HG03064 (cell line): ENCODE data around the gene UBL4B.

Source experiments
- ATAC-seq: cut with Tn5 transposase; IDR thresholded peaks from one replicate; pipeline ENCODE4 v1.9.1; 2021; ENCODE audit warnings: low read depth; ENCODE audit not compliant: unreplicated experiment

UBL4B gene

GRCh38 chr1:110112656-110113055 lies 413 bp downstream of the UBL4B start:
- no peak for ATAC-seq

GRCh38 chr1:110113551-110113950 lies 1.3 kb downstream of the UBL4B start:
- ATAC-seq = no peak

DNA sequence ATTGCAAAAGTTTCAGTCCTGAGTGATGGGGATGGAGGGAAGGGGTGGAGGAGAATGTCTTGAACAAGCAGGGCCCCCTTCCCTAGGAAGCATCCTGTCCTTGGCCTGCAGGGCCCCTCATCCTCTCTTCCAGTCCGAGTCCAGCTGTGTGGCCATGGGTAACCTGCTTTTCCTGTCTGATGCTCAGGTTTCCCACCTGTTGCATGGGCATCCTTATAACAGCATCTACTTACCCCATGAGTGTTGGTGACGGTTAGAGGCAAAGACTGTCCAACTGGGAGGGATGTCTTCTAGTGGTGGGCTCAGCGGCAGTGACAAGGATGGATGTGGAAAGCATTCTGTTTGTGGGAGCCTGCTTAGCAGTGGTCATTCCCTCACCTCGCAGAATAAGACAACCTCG lies 1.9 kb downstream of the UBL4B start:
- ATAC-seq = no peak

DNA sequence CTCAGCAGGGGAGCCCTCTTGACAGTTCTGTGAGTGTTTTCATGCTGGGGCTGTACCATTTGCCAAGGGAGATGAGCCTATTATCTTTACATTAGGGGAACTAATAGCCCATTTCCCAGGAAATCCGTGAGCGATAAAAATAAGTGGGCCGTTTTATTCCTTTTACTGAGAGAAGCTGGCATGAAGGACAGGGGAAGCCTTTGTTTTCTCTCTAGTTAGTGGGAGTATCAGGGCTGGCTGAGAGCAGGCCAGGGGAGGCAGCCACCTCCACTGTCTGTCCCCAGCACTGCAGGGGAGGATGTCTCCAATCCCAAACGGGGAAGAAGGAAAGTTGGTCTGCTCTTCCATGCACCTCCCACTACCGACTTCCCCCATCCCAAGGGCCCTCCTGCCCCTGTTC lies 2.5 kb downstream of the UBL4B start:
- no peak for ATAC-seq

DNA sequence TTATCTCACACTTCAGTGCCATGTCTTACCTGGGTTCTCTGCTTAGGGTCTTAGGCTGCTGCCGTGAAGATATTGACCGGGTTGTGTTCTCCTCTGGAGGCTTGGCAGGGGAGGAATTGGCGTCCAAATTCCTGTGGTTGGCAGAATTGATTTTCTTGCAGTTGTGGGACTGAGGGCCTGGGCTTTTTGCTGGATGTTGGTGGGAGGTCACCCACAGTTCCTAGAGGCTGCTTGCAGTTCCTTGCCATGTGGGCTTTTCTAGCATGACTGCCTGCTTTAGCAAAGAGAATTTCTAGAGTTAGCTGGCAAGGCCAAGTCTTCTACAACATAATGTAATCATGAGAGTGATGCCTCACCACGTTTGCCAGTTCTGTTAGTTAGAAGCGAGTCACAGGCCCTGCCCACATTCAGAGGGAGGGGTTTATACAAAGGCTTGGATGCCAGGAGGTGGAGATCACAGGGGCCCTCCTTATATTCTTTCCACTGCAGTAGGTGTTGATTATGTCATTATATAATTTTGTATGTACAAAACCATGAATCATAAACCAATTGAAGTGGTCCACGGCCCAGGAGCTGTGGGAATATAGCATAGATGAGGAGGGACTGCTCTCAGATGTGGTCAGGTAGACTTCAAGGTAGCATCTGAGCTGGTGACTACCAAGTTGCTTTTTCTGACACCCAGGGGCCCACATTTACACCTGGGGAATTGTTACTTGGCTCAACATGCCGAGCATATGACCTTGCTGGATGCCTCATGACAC lies 6.6 kb downstream of the UBL4B start:
- ATAC-seq = no peak

DNA sequence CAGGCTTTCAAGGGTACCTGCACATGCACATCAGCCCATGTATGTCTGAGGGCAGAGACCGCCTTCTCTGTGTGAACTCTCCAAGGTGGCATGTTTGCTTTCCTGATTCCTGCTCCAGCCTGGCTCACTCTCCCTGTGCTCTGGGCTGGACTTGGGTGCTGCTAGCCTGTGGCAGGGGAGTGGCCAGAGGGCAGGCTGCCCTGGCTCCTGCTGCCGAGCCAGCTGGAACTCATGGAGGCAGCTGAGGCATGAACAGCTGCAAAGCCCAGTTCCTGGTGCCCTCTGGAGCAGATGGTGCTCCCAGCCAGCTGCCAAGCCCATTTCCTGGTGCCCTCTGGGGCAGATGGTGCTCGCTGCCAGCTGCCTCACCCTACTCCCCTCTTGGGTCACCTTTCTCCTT lies 7.6 kb downstream of the UBL4B start:
- ATAC-seq = no peak

DNA sequence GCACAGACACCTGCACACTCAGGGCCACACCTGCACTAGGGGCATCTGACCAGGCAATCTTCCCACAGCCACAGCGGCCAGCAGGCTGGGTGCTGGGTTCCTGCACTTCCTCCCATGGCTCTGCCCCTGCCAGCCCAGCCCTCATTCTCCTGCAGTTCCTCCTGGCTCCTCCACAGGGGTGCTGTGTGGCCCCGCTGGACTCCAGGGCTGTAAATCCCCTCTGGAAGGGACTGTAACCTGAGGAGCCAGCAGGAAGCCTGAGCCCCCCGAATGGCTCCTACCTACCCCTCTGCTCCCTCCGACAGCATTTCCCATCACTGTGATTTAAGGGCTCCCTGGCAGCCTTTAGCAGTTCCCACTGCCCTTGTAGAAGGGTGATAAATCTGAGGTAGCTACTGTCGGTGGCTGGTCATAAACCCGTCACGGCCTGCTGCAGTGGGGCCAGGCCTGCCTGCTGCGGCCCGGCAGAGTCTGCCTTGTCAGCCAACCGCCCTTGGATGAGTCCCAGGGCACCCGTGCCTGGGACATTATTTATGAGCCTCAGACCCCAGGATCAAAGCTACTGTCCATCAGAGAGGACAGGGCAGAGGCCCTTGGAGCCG lies 8.8 kb downstream of the UBL4B start:
- no peak for ATAC-seq

GRCh38 chr1:110123224-110123623 lies 11.0 kb downstream of the UBL4B start:
- ATAC-seq = no peak

- no peak for ATAC-seq
Measured at GRCh38 chr1:110125810-110126209, 13.6 kb downstream of the UBL4B start.

DNA sequence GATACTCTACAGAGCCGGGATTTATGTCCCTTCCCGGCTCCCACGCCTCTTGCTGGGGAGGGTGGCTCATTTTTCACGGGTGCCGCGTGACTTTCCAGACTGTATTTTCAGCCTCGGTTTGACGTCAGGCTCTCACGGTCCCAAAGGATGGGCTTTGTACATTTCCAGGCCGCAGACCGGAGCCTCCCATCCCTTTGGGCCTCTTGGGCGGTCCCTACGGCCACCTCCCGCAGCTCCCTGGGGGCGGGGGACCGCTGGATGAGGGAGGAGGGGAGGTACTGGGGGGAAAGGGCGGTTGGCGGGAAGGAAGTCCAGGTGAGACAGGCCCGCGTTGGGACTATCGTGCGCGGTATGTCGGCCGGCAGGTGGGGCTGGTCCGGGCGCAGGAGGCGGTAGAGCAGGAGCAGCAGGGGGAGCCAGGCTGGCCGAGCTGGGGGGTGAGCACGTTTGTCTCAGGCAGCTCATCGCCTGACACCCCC lies 17.9 kb downstream of the UBL4B start:
- no peak for ATAC-seq

DNA sequence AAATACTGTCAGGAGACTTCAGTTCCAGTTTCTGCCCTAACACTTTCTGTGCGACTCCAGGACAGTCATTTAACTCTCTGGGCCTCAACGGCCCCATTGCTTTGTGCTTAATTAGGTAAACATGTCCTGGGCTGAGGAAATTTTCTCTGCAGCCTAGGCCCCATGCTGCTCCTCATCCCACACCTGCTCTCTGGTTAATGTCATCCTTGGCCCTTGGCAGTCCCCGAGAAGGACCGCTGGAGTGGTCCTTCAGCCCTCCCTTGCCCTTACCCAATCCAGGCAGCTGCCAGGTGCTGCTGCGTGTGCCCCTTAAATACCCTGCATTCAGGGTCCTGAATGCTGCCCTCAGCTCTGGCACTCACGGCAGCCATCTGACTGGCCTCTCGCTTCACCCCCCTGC lies 18.7 kb downstream of the UBL4B start:
- ATAC-seq = no peak

- ATAC-seq = no peak
Measured at GRCh38 chr1:110132682-110133081, 20.4 kb downstream of the UBL4B start.

DNA sequence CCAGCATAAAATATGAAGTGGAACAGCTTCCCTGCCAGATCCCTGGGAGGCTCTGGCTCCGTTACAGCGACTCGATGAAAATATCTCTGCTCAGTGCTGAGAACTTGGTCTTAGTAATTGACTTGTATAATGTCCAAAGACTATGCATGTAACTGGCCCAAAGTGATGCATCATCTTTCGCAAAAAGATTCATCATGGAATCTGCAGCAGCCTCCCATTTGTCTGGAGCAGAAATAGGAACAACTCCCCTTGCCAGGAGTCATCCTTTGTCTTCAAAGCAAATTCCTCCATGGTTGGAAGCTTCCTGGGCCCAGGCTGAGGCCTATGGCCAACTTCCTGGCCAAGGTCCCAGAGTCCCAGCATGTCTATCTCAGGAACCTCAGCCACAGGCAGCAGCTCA lies 21.2 kb downstream of the UBL4B start:
- ATAC-seq = no peak

- no peak for ATAC-seq
Measured at GRCh38 chr1:110134050-110134595, 21.9 kb downstream of the UBL4B start.

GRCh38 chr1:110135246-110135645 lies 23.0 kb downstream of the UBL4B start:
- no peak for ATAC-seq

DNA sequence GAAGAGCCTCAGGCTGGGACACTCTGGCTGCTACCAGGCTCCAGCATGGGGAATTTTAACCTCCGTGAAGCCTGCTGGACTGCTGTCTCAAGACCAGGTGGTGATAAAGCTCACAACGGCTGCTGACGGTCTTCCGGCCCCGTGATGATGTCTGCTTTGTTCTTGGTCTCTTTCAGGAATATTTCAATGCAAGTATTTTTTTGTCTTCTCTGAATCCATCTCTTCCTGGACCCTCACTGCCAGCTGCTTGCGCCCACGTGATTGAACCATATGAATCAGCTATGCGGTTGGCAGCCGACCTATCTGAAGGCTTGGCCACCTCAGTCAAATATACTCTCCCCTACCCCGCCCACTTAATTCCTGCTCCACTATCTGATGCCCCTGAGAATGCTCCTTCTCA lies 23.4 kb downstream of the UBL4B start:
- ATAC-seq = no peak

DNA sequence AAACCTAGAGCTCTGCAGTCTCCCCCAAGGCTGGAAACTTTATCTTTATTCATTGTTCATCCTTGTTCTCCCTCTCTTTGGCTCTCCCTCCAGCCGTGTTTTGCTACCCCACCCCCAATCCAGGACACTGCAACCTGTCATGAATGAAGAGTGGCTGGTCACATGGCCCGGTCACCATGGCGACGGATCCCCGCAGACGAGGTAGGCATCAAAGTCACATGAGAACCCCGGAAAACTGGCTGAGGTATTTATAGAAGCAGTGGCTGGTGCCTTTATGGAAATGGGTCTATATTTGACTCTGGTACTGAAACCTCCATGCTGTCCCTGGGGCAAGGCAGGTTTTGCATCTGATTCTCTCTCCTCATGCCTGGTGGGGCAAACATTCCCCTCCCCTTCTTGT lies 24.7 kb downstream of the UBL4B start:
- no peak for ATAC-seq

GRCh38 chr1:110138956-110139355 lies 26.7 kb downstream of the UBL4B start:
- ATAC-seq = no peak

GRCh38 chr1:110144366-110144765 lies 32.1 kb downstream of the UBL4B start:
- no peak for ATAC-seq

DNA sequence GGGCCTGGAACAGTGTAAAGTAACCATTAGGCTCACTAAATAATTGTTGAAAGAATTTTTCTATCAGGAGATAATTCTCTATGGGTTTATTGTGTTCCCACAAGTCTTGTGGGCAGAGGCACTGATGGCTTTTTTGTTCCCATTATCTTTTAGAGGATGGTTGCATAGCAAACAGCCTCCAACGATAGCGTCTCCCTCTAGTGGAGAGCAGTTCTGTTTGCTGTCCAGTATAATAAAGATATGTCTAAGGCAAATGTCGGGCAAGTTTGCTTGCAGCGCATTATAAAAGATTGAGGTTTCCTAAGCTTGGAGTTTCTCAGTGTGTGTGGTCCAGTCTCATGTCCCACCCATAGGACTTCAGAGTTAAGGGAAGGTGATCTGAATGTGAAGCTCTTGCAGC lies 36.7 kb downstream of the UBL4B start:
- ATAC-seq = no peak

- no peak for ATAC-seq
Measured at GRCh38 chr1:110150330-110151174, 38.3 kb downstream of the UBL4B start, which contains the start of gene SLC6A17. Gene SLC6A17 (plus strand): TSS chr1:110150494. CDS start chr1:110166930, 16,436 bp downstream.
